CD4-positive, alpha-beta memory T cell (primary cell): ENCODE data around the gene ITIH4. TPM values are rescaled to one million over a fixed set of nuclear protein-coding genes. Genes with fewer than 3 reads are reported as not detected.
A peak's percentile ranks its signal among the peaks of the same experiment; 100 is the strongest.

ENCODE experiments used
- CTCF ChIA-PET: fragments of 350-600 bp; sonication (Branson Sonifier 250); formaldehyde crosslinking; loops from one replicate; lab custom pipeline; 2021; ENCODE audit warnings: inconsistent platforms; ENCODE audit not compliant: partially characterized antibody; lab: Charles Lee
- POLR2A ChIA-PET: fragments of 350-600 bp; sonication (Branson Sonifier 250); formaldehyde crosslinking; loops from one replicate; lab custom pipeline; 2021; ENCODE audit not compliant: partially characterized antibody; lab: Charles Lee
- DNase-seq, 5 donors: peaks; one replicate each; pipeline versions ENCODE4 v3.0.0 to v3.0.0-alpha.2; 2020 to 2022; ENCODE audit warnings: mixed read lengths in 1 of 5
- H3K27ac ChIP-seq: one replicate; pipeline ENCODE4 v1.7.0; 2013; ENCODE audit warnings: low read depth, low read length
- H3K27me3 ChIP-seq: 2 replicates; pipeline ENCODE4 v1.7.0; 2013; ENCODE audit warnings: mild to moderate bottlenecking, low read length, moderate library complexity; ENCODE audit not compliant: insufficient read depth
- H3K36me3 ChIP-seq: 2 replicates; pipeline ENCODE4 v1.7.0; 2013; ENCODE audit warnings: mild to moderate bottlenecking, low read length, moderate library complexity; ENCODE audit not compliant: insufficient read depth
- H3K4me1 ChIP-seq: 2 replicates; pipeline ENCODE4 v1.7.0; 2013; ENCODE audit warnings: mild to moderate bottlenecking, low read length, moderate library complexity; ENCODE audit not compliant: insufficient read depth
- H3K4me3 ChIP-seq, 2 donors: one replicate each; pipeline ENCODE4 v1.7.0; 2013; ENCODE audit warnings: low read length in 2 of 2, mild to moderate bottlenecking in 1 of 2
- H3K9me3 ChIP-seq, 2 donors: one replicate each; pipeline ENCODE4 v1.7.0; 2013; ENCODE audit warnings: low read length in 2 of 2, control low read depth in 1 of 2; ENCODE audit not compliant: control insufficient read depth in 1 of 2
- H3K27ac Mint-ChIP-seq, 7 donors: one replicate each; pipeline ENCODE4 v1.8.0; 2020 to 2021; ENCODE audit warnings: mixed read lengths in 7 of 7, mild to moderate bottlenecking in 6 of 7, inconsistent platforms in 3 of 7, moderate library complexity in 3 of 7
- H3K27me3 Mint-ChIP-seq, 2 donors: one replicate each; pipeline ENCODE4 v1.8.0; 2020 to 2021; ENCODE audit warnings: mixed read lengths in 2 of 2
- H3K36me3 Mint-ChIP-seq, 2 donors: one replicate each; pipeline ENCODE4 v1.8.0; 2020 to 2021; ENCODE audit warnings: mixed read lengths in 2 of 2, inconsistent platforms in 1 of 2, mild to moderate bottlenecking in 1 of 2
- H3K4me1 Mint-ChIP-seq, 4 donors: one replicate each; pipeline ENCODE4 v1.8.0; 2020 to 2021; ENCODE audit warnings: mixed read lengths in 4 of 4, mild to moderate bottlenecking in 1 of 4
- H3K4me3 Mint-ChIP-seq, 8 donors: one replicate each; pipeline ENCODE4 v1.8.0; 2020 to 2021; ENCODE audit warnings: mixed read lengths in 8 of 8, mild to moderate bottlenecking in 7 of 8, moderate library complexity in 6 of 8, inconsistent platforms in 3 of 8
- H3K9me3 Mint-ChIP-seq, 8 donors: one replicate each; pipeline ENCODE4 v1.8.0; 2020 to 2021; ENCODE audit warnings: mixed read lengths in 8 of 8, mild to moderate bottlenecking in 5 of 8, inconsistent platforms in 3 of 8, moderate library complexity in 1 of 8
- intact Hi-C: fragments of 100-400 bp; cut with micrococcal nuclease; formaldehyde crosslinking; loops from one replicate; pipeline ENCODE4 v1.15.1; 2023
- polyA plus RNA-seq, 2 donors: library from polyadenylated mRNA; unstranded; fragments of 300-500 nt; fragmentation: Illumina TruSeq; gene quantifications; one replicate each; pipeline ENCODE4 v1.2.3, GENCODE V29; 2021
- total RNA-seq, 2 experiments: library from RNA; stranded (reverse); gene quantifications; one replicate each; pipeline ENCODE4 v1.2.3, GENCODE V29; 2021

Gene ITIH4
- total and polyA plus RNA-seq, 4 experiments from 2014 or later: 0.07 to 50.7 (median 26.1) TPM

- H3K27me3 ChIP-seq: no peaks in the 10 kb centered on the region
- no peaks in the 10 kb centered on the region for H3K9me3 ChIP-seq
- no peak overlapping the region for H3K4me3 ChIP-seq
- ChIA-PET POLR2A (no interaction called here), CTCF (no interaction called here)
- DNase-seq: no peak
- intact Hi-C loops: no loop called here
- peaks cover 23% of the 10 kb centered on the region for H3K4me1 ChIP-seq
- Mint-ChIP-seq H3K27ac (peak overlapping the region in 5 of 7 donors; percentile 52 to 85 (median 66)), H3K9me3 (no peaks in the 10 kb centered on the region), H3K4me1 (peaks cover 21 to 34% (median 25%) of the 10 kb centered on the region in 4 donors), H3K36me3 (peaks cover 35 to 44% of the 10 kb centered on the region in 2 donors), H3K27me3 (no peaks in the 10 kb centered on the region), H3K4me3 (no peak overlapping the region)
- H3K27ac ChIP-seq: no peak overlapping the region
- H3K36me3 ChIP-seq: peaks cover 33% of the 10 kb centered on the region
Observed at GRCh38 chr3:52841211-52841980, 10.9 kb upstream of the ITIH4 start.

GRCh38 chr3:52839892-52840545, 9.5 kb upstream of the ITIH4 start:
- Mint-ChIP-seq H3K4me3 (no peak overlapping the region), H3K9me3 (no peaks in the 10 kb centered on the region), H3K36me3 (peaks cover 35 to 46% of the 10 kb centered on the region in 2 donors), H3K27me3 (no peaks in the 10 kb centered on the region), H3K27ac (peak overlapping the region in 3 of 7 donors; percentile 1 to 64 (median 27)), H3K4me1 (peaks cover 21 to 34% (median 25%) of the 10 kb centered on the region in 4 donors)
- no peak for DNase-seq
- intact Hi-C loops: no loop called here
- peaks cover 23% of the 10 kb centered on the region for H3K4me1 ChIP-seq
- POLR2A ChIA-PET: no interaction called here
- no peak overlapping the region for H3K27ac ChIP-seq
- no peaks in the 10 kb centered on the region for H3K27me3 ChIP-seq
- CTCF ChIA-PET: interaction anchor here (1.6 kb wide), 1 partner anchor 54 kb away, joined by 4 read pairs; no protein-coding TSS in a partner anchor
- no peak overlapping the region for H3K4me3 ChIP-seq
- H3K36me3 ChIP-seq: peaks cover 33% of the 10 kb centered on the region
- H3K9me3 ChIP-seq: no peaks in the 10 kb centered on the region

- Mint-ChIP-seq H3K9me3 (no peaks in the 10 kb centered on the region), H3K4me3 (peak overlapping the region in 1 of 8 donors; percentile 41), H3K4me1 (peaks cover 21 to 34% (median 25%) of the 10 kb centered on the region in 4 donors), H3K27me3 (no peaks in the 10 kb centered on the region), H3K27ac (peak overlapping the region in 2 of 7 donors; percentile 57 to 64), H3K36me3 (peaks cover 35 to 41% of the 10 kb centered on the region in 2 donors)
- CTCF ChIA-PET: interaction anchor here (1.6 kb wide), 1 partner anchor 54 kb away, joined by 4 read pairs; no protein-coding TSS in a partner anchor
- Histone ChIP-seq H3K9me3 (no peaks in the 10 kb centered on the region), H3K4me3 (no peak overlapping the region), H3K4me1 (peaks cover 23% of the 10 kb centered on the region), H3K36me3 (peaks cover 31% of the 10 kb centered on the region), H3K27ac (no peak overlapping the region), H3K27me3 (no peaks in the 10 kb centered on the region)
- no peak for DNase-seq
- intact Hi-C loops: no loop called here
- POLR2A ChIA-PET: no interaction called here
Observed at GRCh38 chr3:52839268-52839575, 8.8 kb upstream of the ITIH4 start.

- H3K9me3 Mint-ChIP-seq: no peaks in the 10 kb centered on the region
- Histone ChIP-seq H3K9me3 (no peaks in the 10 kb centered on the region), H3K27ac (no peak overlapping the region), H3K27me3 (no peaks in the 10 kb centered on the region), H3K4me1 (peaks cover 23% of the 10 kb centered on the region), H3K4me3 (no peak overlapping the region), H3K36me3 (peaks cover 26% of the 10 kb centered on the region)
- H3K4me3 Mint-ChIP-seq: peak overlapping the region in 3 of 8 donors; percentile 30 to 59 (median 41)
- ChIA-PET POLR2A (no interaction called here), CTCF (interaction anchor here (0.6 to 1.6 kb wide), 5 partner anchors 10 to 81 kb away, joined by 3 to 5 read pairs (median 3); no protein-coding TSS in a partner anchor)
- no peaks in the 10 kb centered on the region for H3K27me3 Mint-ChIP-seq
- intact Hi-C loops: no loop called here
- H3K4me1 Mint-ChIP-seq: peaks cover 21 to 34% (median 25%) of the 10 kb centered on the region in 4 donors
- peak in 2 of 5 donors; percentile 6 to 33 for DNase-seq
- peaks cover 34 to 40% of the 10 kb centered on the region in 2 donors for H3K36me3 Mint-ChIP-seq
- peak overlapping the region in 4 of 7 donors; percentile 8 to 59 (median 38) for H3K27ac Mint-ChIP-seq
Observed at GRCh38 chr3:52838561-52839267, 8.2 kb upstream of the ITIH4 start.

- H3K27me3 ChIP-seq: no peaks in the 10 kb centered on the region
- DNase-seq: no peak
- peaks cover 23% of the 10 kb centered on the region for H3K4me1 ChIP-seq
- no peak overlapping the region for H3K4me3 Mint-ChIP-seq
- H3K4me3 ChIP-seq: no peak overlapping the region
- H3K27ac ChIP-seq: no peak overlapping the region
- peaks cover 21 to 34% (median 25%) of the 10 kb centered on the region in 4 donors for H3K4me1 Mint-ChIP-seq
- CTCF ChIA-PET: interaction anchor here (0.6 to 0.8 kb wide), 2 partner anchors 13 to 658 kb away, joined by 3 read pairs; no protein-coding TSS in a partner anchor
- H3K9me3 ChIP-seq: no peaks in the 10 kb centered on the region
- peaks cover 25 to 33% of the 10 kb centered on the region in 2 donors for H3K36me3 Mint-ChIP-seq
- H3K9me3 Mint-ChIP-seq: no peaks in the 10 kb centered on the region
- peak overlapping the region in 1 of 7 donors; percentile 49 for H3K27ac Mint-ChIP-seq
- POLR2A ChIA-PET: no interaction called here
- no peaks in the 10 kb centered on the region for H3K27me3 Mint-ChIP-seq
- peaks cover 14% of the 10 kb centered on the region for H3K36me3 ChIP-seq
- intact Hi-C loops: no loop called here
Observed at GRCh38 chr3:52836986-52837385, 6.5 kb upstream of the ITIH4 start.

- H3K4me3 Mint-ChIP-seq: no peak overlapping the region
- H3K27ac Mint-ChIP-seq: no peak overlapping the region
- H3K36me3 Mint-ChIP-seq: peaks cover 20 to 28% of the 10 kb centered on the region in 2 donors
- Histone ChIP-seq H3K4me1 (peaks cover 23% of the 10 kb centered on the region), H3K9me3 (no peaks in the 10 kb centered on the region), H3K36me3 (peaks cover 9% of the 10 kb centered on the region), H3K4me3 (no peak overlapping the region), H3K27me3 (no peaks in the 10 kb centered on the region), H3K27ac (no peak overlapping the region)
- intact Hi-C loops: no loop called here
- DNase-seq: no peak
- ChIA-PET POLR2A (no interaction called here), CTCF (interaction anchor here (0.8 kb wide), 1 partner anchor 14 kb away, joined by 3 read pairs; no protein-coding TSS in a partner anchor)
- no peaks in the 10 kb centered on the region for H3K27me3 Mint-ChIP-seq
- peaks cover 20 to 34% (median 24%) of the 10 kb centered on the region in 4 donors for H3K4me1 Mint-ChIP-seq
- no peaks in the 10 kb centered on the region for H3K9me3 Mint-ChIP-seq
Observed at GRCh38 chr3:52836471-52836845, 6.0 kb upstream of the ITIH4 start.
